Hepatocyte (in vitro differentiated cells): ENCODE results near the gene TMEM107. TPM values are rescaled to one million over a fixed set of nuclear protein-coding genes. Genes with fewer than 3 reads are reported as not detected.

Experiments used
- DNase-seq: peaks from one replicate; pipeline ENCODE4 v3.0.0-alpha.2; 2016; ENCODE audit warnings: low spot score
- H2AFZ ChIP-seq: fragments of 200-600 bp; sonication (generic); 2 replicates; pipeline ENCODE4 v1.6.0; 2016; ENCODE audit warnings: antibody characterized with exemption, mild to moderate bottlenecking
- H3K27ac ChIP-seq: fragments of 200-600 bp; sonication (generic); 2 replicates; pipeline ENCODE4 v1.5.1; 2016; ENCODE audit warnings: mild to moderate bottlenecking
- H3K27me3 ChIP-seq: fragments of 200-600 bp; sonication (generic); 2 replicates; pipeline ENCODE4 v1.6.1; 2016
- H3K36me3 ChIP-seq: fragments of 200-600 bp; sonication (generic); replicated peaks from 2 replicates; pipeline ENCODE4 v1.5.1; 2016; ENCODE audit warnings: low read depth; ENCODE audit not compliant: insufficient read depth
- H3K4me1 ChIP-seq: fragments of 200-600 bp; sonication (generic); 2 replicates; pipeline ENCODE4 v1.5.1; 2016; ENCODE audit warnings: mild to moderate bottlenecking, moderate library complexity; ENCODE audit not compliant: insufficient read depth
- H3K4me2 ChIP-seq: fragments of 200-600 bp; sonication (generic); 2 replicates; pipeline ENCODE4 v1.6.0; 2016
- H3K4me3 ChIP-seq: fragments of 200-600 bp; sonication (generic); 2 replicates; pipeline ENCODE4 v1.5.1; 2016; ENCODE audit warnings: mild to moderate bottlenecking
- H3K79me2 ChIP-seq: fragments of 200-600 bp; sonication (generic); 2 replicates; pipeline ENCODE4 v1.6.0; 2017; ENCODE audit warnings: mild to moderate bottlenecking
- H3K9me2 ChIP-seq: fragments of 200-600 bp; sonication (generic); replicated peaks from 2 replicates; pipeline ENCODE4 v1.6.0; 2017; ENCODE audit warnings: mild to moderate bottlenecking; ENCODE audit not compliant: insufficient read depth
- H3K9me3 ChIP-seq: fragments of 200-600 bp; sonication (generic); 2 replicates; pipeline ENCODE4 v1.5.1; 2016; ENCODE audit warnings: low read depth, mild to moderate bottlenecking
- H4K20me1 ChIP-seq: fragments of 200-600 bp; sonication (generic); 2 replicates; pipeline ENCODE4 v1.6.0; 2016; ENCODE audit warnings: mild to moderate bottlenecking; ENCODE audit not compliant: insufficient read depth, poor library complexity, severe bottlenecking
- EZH2 ChIP-seq: fragments of 200-600 bp; sonication (generic); IDR thresholded peaks from 2 replicates; pipeline ENCODE4 v1.6.1; 2016; ENCODE audit warnings: antibody characterized with exemption, mild to moderate bottlenecking, borderline replicate concordance
- EZH2phosphoT487 ChIP-seq: fragments of 200-600 bp; sonication (generic); IDR thresholded peaks from one replicate; pipeline ENCODE4 v1.6.1; 2018; ENCODE audit warnings: antibody characterized with exemption, mild to moderate bottlenecking, low read depth, moderate library complexity; ENCODE audit not compliant: unreplicated experiment, severe bottlenecking
- WGBS: methylation state at CpG from one replicate; pipeline ENCODE4 v1.1.6; 2016; ENCODE audit warnings: low lambda C conversion rate; ENCODE audit errors: missing lambda C conversion rate; 5-methylcytosine and 5-hydroxymethylcytosine counted together
- polyA plus RNA-seq: library from polyadenylated mRNA; unstranded; fragments of >200 nt; fragmentation: Nextera tagmentation; extraction: Ambion mirVana; gene quantifications from 2 replicates; pipeline ENCODE4 v1.2.1, GENCODE V29; 2016
- total RNA-seq: library from RNA; depleted of rRNA; stranded (reverse); fragments of >200 nt; gene quantifications from 2 replicates; pipeline ENCODE4 v1.2.3, GENCODE V29; 2014
- TF ChIP-seq, protein P1 (sequence below): fragments of 200-600 bp; sonication (generic); IDR thresholded peaks from 2 replicates; pipeline ENCODE4 v1.5.1; 2016; ENCODE audit warnings: antibody characterized with exemption, mild to moderate bottlenecking; ENCODE audit not compliant: poor library complexity

Gene TMEM107
- total and polyA plus RNA-seq, 2 experiments from 2014 or later, result 12.8 to 21.1 TPM

- no peaks in the 10 kb centered on the region for H3K27me3 ChIP-seq
- no peaks in the 10 kb centered on the region for H3K36me3 ChIP-seq
- H3K4me2 ChIP-seq, result no peak overlapping the region
- H2AFZ ChIP-seq, result no peak overlapping the region
- no peaks in the 10 kb centered on the region for H3K9me2 ChIP-seq
- no peaks in the 10 kb centered on the region for H3K9me3 ChIP-seq
- H4K20me1 ChIP-seq, result no peaks in the 10 kb centered on the region
- TF ChIP-seq EZH2 (no peak), EZH2phosphoT487 (no peak)
- TF ChIP-seq, protein P1, sequence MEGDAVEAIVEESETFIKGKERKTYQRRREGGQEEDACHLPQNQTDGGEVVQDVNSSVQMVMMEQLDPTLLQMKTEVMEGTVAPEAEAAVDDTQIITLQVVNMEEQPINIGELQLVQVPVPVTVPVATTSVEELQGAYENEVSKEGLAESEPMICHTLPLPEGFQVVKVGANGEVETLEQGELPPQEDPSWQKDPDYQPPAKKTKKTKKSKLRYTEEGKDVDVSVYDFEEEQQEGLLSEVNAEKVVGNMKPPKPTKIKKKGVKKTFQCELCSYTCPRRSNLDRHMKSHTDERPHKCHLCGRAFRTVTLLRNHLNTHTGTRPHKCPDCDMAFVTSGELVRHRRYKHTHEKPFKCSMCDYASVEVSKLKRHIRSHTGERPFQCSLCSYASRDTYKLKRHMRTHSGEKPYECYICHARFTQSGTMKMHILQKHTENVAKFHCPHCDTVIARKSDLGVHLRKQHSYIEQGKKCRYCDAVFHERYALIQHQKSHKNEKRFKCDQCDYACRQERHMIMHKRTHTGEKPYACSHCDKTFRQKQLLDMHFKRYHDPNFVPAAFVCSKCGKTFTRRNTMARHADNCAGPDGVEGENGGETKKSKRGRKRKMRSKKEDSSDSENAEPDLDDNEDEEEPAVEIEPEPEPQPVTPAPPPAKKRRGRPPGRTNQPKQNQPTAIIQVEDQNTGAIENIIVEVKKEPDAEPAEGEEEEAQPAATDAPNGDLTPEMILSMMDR, result no peak
- H3K4me3 ChIP-seq, result no peak overlapping the region
- DNase-seq, result no peak
- peaks cover 25% of the 10 kb centered on the region for H3K79me2 ChIP-seq
- WGBS, result 96% methylated on average over 19 of the region's 19 CpGs
- H3K4me1 ChIP-seq, result no peaks in the 10 kb centered on the region
- no peak overlapping the region for H3K27ac ChIP-seq
Observed at GRCh38 chr17:8204761-8205555, 28.8 kb upstream of the TMEM107 start.

DNA sequence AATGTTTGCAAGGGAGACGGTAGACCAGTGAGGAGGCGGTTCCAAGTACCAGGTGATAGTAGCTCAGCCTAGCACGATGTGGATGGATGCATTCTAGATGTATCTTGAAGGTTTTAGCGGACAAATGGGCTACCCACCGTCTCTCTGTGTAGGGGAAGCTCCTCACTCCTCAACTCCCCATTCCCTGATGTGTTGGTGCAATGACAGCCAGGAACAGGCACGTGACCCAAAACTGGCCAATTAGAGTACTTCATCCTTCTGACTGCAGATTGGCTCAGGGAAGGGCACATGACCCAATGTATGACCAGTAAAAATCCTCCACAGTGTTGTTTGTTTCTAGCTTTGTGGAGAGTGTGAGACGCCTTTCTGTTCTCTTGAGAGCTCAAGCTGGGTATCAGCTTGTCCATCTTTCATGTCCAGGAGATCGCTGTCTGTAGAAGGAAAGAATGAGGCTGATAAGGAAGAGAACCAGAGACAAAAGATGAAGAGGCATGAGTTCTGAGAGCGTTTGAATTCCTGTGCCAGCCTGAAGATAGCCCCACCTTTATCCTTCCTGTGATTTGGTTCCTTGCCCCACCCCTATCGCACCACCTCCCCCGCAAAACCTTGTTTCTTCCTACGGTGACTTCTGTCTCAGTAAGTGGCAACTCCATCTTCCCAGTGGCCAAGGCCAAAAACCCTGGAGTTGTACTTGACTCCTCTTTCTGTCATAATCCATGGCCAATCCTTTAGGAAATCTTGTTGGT, 16.1 kb upstream of the TMEM107 start:
- Histone ChIP-seq H3K9me3 (no peaks in the 10 kb centered on the region), H2AFZ (peak overlapping the region; percentile 10), H3K79me2 (peaks cover 9% of the 10 kb centered on the region), H4K20me1 (no peaks in the 10 kb centered on the region), H3K27me3 (no peaks in the 10 kb centered on the region), H3K4me3 (no peak overlapping the region), H3K4me2 (peak overlapping the region; percentile 64), H3K27ac (peak overlapping the region; percentile 63), H3K4me1 (peaks cover 12% of the 10 kb centered on the region), H3K9me2 (no peaks in the 10 kb centered on the region), H3K36me3 (no peaks in the 10 kb centered on the region)
- WGBS, result 19% methylated on average over 12 of the region's 12 CpGs
- TF ChIP-seq EZH2phosphoT487, result no peak
- peak; percentile 90 for DNase-seq

DNA sequence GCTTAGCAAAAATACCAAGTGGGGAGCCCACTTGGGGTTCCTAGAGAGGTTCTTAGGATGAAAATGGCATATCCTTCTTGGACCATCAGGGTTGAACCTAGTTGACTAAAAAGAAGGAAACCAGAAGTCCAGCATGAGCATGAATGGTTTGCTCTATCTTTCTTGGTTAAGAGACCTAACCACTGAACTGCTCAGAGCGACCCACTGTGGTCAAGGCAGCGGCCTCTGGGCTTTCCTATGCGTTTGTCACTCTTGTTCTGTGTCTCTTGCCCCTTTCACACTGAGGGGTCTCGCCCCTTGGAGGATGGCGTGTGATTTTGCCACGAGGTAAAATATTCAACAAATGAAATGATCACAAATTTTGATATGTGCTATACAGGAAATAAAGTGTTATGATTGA, 14.3 kb upstream of the TMEM107 start:
- Histone ChIP-seq H3K36me3 (no peaks in the 10 kb centered on the region), H3K9me3 (no peaks in the 10 kb centered on the region), H3K27me3 (no peaks in the 10 kb centered on the region), H3K27ac (peak overlapping the region; percentile 67), H3K4me1 (peaks cover 12% of the 10 kb centered on the region), H2AFZ (peak overlapping the region; percentile 54), H4K20me1 (no peaks in the 10 kb centered on the region), H3K9me2 (no peaks in the 10 kb centered on the region), H3K4me3 (no peak overlapping the region), H3K79me2 (peaks cover 9% of the 10 kb centered on the region), H3K4me2 (peak overlapping the region; percentile 72)
- TF ChIP-seq EZH2 (no peak), EZH2phosphoT487 (no peak)
- TF ChIP-seq, protein P1, result no peak
- 50% methylated on average over 6 of the region's 6 CpGs for WGBS
- no peak for DNase-seq
